ENCODE data around the gene CHD3. TPM values are rescaled to one million over a fixed set of nuclear protein-coding genes. Genes with fewer than 3 reads are reported as not detected.
"Not testable (repeated sequence)": the region's sequence is repeated elsewhere in the genome, so short reads cannot be mapped to it uniquely, and the experiment has no call there.

Gene CHD3
- total RNA-seq, 2 donors from 2014 or later = 80.6 to 171 TPM

GRCh38 chr17:7951143-7951792, 62.7 kb downstream of the CHD3 start:
- H3K9me3 ChIP-seq = no peaks in the 10 kb centered on the region
- H3K4me3 ChIP-seq = no peak overlapping the region
- H3K27me3 ChIP-seq (replicated peaks; ENCODE audit: insufficient read depth) = no peaks in the 10 kb centered on the region
- no peak for TF ChIP-seq CTCF (IDR thresholded peaks at IDR 0.05)
- ATAC-seq (ENCODE audit: insufficient number of reproducible peaks, low FRiP score, low read depth) (no peak), DNase-seq (ENCODE audit: low spot score) (no peak)
- peaks cover 20% of the 10 kb centered on the region for H3K36me3 ChIP-seq
- H3K27ac ChIP-seq = no peak overlapping the region
- no peaks in the 10 kb centered on the region for H3K4me1 ChIP-seq (ENCODE audit: control insufficient read depth in 1 of 2, low read depth in 2 of 2)

GRCh38 chr17:7953266-7953665, 64.7 kb downstream of the CHD3 start:
- H3K9me3 ChIP-seq; H3K36me3 ChIP-seq; H3K27me3 ChIP-seq (replicated peaks; ENCODE audit: insufficient read depth); H3K4me1 ChIP-seq (ENCODE audit: control insufficient read depth in 1 of 2, low read depth in 2 of 2); ATAC-seq (ENCODE audit: insufficient number of reproducible peaks, low FRiP score, low read depth); H3K4me3 ChIP-seq; DNase-seq (ENCODE audit: low spot score); H3K27ac ChIP-seq: not testable (repeated sequence)

GRCh38 chr17:7955414-7956227, 67.0 kb downstream of the CHD3 start:
- Histone ChIP-seq H3K36me3 (no peaks in the 10 kb centered on the region), H3K9me3 (no peaks in the 10 kb centered on the region), H3K4me3 (no peak overlapping the region), H3K27me3 (replicated peaks; ENCODE audit: insufficient read depth) (no peaks in the 10 kb centered on the region), H3K4me1 (ENCODE audit: control insufficient read depth in 1 of 2, low read depth in 2 of 2) (no peaks in the 10 kb centered on the region), H3K27ac (no peak overlapping the region)
- DNase-seq (ENCODE audit: low spot score) = no peak
- no peak for TF ChIP-seq CTCF (IDR thresholded peaks at IDR 0.05)
- ATAC-seq (ENCODE audit: insufficient number of reproducible peaks, low FRiP score, low read depth) = no peak

GRCh38 chr17:7956228-7956965, 67.8 kb downstream of the CHD3 start:
- no peak overlapping the region for H3K4me3 ChIP-seq
- H3K27ac ChIP-seq = no peak overlapping the region
- H3K9me3 ChIP-seq = no peaks in the 10 kb centered on the region
- TF ChIP-seq CTCF (IDR thresholded peaks at IDR 0.05) = no peak
- H3K27me3 ChIP-seq (replicated peaks; ENCODE audit: insufficient read depth) = no peaks in the 10 kb centered on the region
- no peak for ATAC-seq (ENCODE audit: insufficient number of reproducible peaks, low FRiP score, low read depth)
- no peaks in the 10 kb centered on the region for H3K36me3 ChIP-seq
- no peak for DNase-seq (ENCODE audit: low spot score)
- no peaks in the 10 kb centered on the region for H3K4me1 ChIP-seq (ENCODE audit: control insufficient read depth in 1 of 2, low read depth in 2 of 2)

- H3K4me3 ChIP-seq = no peak overlapping the region
- H3K27ac ChIP-seq = no peak overlapping the region
- ATAC-seq (ENCODE audit: insufficient number of reproducible peaks, low FRiP score, low read depth) = no peak
- no peak for TF ChIP-seq CTCF (IDR thresholded peaks at IDR 0.05)
- H3K36me3 ChIP-seq = no peaks in the 10 kb centered on the region
- no peaks in the 10 kb centered on the region for H3K4me1 ChIP-seq (ENCODE audit: control insufficient read depth in 1 of 2, low read depth in 2 of 2)
- DNase-seq (ENCODE audit: low spot score) = no peak
- no peaks in the 10 kb centered on the region for H3K27me3 ChIP-seq (replicated peaks; ENCODE audit: insufficient read depth)
- no peaks in the 10 kb centered on the region for H3K9me3 ChIP-seq
Observed at GRCh38 chr17:7959503-7960253, 71.1 kb downstream of the CHD3 start.
